K562 (cell line): Measurements from ENCODE around the gene GIGYF1. TPM values are rescaled to one million over a fixed set of nuclear protein-coding genes. Genes with fewer than 3 reads are reported as not detected.

Experiments
- CREBBP ChIP-seq: IDR thresholded peaks from one replicate; pipeline ENCODE4 v1.6.1; 2012; ENCODE audit warnings: low read depth, mild to moderate bottlenecking, control low read depth, inconsistent platforms, low read length
- MBD2 ChIP-seq: sonication (generic); IDR thresholded peaks from 2 replicates; pipeline ENCODE4 v1.6.1; 2016; ENCODE audit warnings: low read depth, borderline replicate concordance
- RBM22 ChIP-seq: fragments of 200-400 bp; formaldehyde crosslinking; IDR thresholded peaks from 2 replicates; pipeline ENCODE4 v1.6.1; 2018; ENCODE audit warnings: low read length, low read depth; ENCODE audit not compliant: poor library complexity, severe bottlenecking
- SLC30A9 ChIP-seq: fragments of 250-450 bp; sonication (Bioruptor Pico); IDR thresholded peaks from 2 replicates; pipeline ENCODE4 v1.8.0; 2022; ENCODE audit warnings: mild to moderate bottlenecking, moderate library complexity
- YY1 ChIP-seq, 3 experiments: IDR thresholded peaks; 2 replicates each; pipeline ENCODE4 v1.6.1; 2011; ENCODE audit warnings: low read length in 2 of 3, mild to moderate bottlenecking in 2 of 3, moderate library complexity in 2 of 3, borderline replicate concordance in 1 of 3, control low read depth in 1 of 3, low read depth in 1 of 3; ENCODE audit not compliant: insufficient read depth in 3 of 3, insufficient replicate concordance in 2 of 3, control insufficient read depth in 1 of 3, insufficient read length in 1 of 3; ENCODE audit errors: extremely low read depth in 1 of 3
- ZNF76 ChIP-seq: fragments of 250-450 bp; sonication (Bioruptor Pico); IDR thresholded peaks from 2 replicates; pipeline ENCODE4 v1.4.0; 2020; ENCODE audit warnings: mild to moderate bottlenecking, moderate library complexity, borderline replicate concordance
- polyA plus RNA-seq, 8 experiments: library from polyadenylated mRNA; depleted of rRNA in 4 of 8; stranded (reverse) in 5 of 8; unstranded in 3 of 8; fragments of >200 nt; fragmentation: Nextera tagmentation in 2 of 8; fragmentation: Illumina TruSeq in 1 of 8; extraction: Ambion mirVana in 2 of 8; extraction: Trizol in 1 of 8; gene quantifications; 2 replicates each; pipeline versions ENCODE4 v1.2.1 to v1.2.3, GENCODE V29; 2011 to 2014; ENCODE audit warnings: inconsistent platforms in 1 of 8, missing spikeins in 1 of 8
- total RNA-seq, 7 experiments: library from RNA; depleted of rRNA in 6 of 7; stranded (reverse); fragments of >200 nt in 6 of 7; fragmentation: Illumina TruSeq in 2 of 7; extraction: Trizol in 2 of 7; gene quantifications; 2 replicates each; pipeline versions ENCODE4 v1.2.1 to v1.2.3, GENCODE V29; 2011 to 2021; ENCODE audit warnings: low replicate concordance in 1 of 7
- TF ChIP-seq, protein P1 (sequence below), 2 experiments: fragments of 200-800 bp in 1 of 2; sonication (Bioruptor generic) in 1 of 2; sonication (generic) in 1 of 2; formaldehyde crosslinking in 1 of 2; IDR thresholded peaks in 1 of 2; conservative IDR thresholded peaks in 1 of 2; 2 replicates each; pipeline versions ENCODE4 v1.5.0 to v1.6.1; 2016 to 2020; ENCODE audit warnings: missing compliant biosample characterization in 1 of 2, missing genetic modification characterization in 1 of 2, missing genetic modification reagents in 1 of 2

The GIGYF1 gene
- total and polyA plus RNA-seq, 9 of the 15 experiments (the other 6 are each of a cell fraction or from before 2014, with no cell fraction given) = 0.56 to 76.2 (median 16.8) TPM

DNA sequence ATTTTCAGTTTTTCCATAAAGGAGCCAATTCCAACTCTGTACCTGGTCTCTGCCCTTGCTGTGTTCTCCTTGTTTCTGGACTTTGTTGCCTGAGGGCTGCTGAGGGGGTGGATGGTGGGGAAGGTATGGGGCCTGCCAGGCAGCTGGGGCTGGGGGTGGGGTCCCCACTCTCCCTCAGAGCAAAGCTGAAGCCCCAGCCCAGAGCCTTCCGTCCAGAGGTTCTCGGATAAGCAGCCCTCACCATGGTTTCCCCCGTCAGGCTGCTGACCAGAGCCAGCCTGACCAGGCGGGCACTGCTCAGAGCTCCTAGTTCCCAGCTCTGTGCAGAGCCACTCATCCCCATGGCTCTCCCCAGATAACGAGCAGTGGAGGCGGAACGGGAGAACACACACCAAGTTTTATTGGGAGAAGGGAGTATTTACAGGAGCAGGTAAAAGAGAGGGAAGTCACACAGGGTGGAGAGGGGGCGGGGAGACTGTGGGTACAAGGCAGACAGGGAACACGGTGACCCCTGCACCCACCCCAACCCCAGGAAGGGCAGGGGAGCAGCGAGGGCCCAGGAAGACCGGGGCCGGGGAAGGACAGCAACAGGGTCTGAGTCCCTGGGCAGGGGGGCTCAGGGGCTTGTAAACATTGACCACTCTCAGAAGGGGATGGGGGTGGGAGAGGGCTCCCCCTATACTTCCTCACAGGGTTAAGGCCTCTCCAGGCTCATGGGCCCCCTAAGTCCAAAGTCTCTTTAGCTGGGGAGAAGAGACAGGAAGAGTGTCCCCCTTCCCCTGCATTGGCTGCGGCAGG is 14.7 kb downstream of the GIGYF1 start (continued):
- TF ChIP-seq, protein P1, sequence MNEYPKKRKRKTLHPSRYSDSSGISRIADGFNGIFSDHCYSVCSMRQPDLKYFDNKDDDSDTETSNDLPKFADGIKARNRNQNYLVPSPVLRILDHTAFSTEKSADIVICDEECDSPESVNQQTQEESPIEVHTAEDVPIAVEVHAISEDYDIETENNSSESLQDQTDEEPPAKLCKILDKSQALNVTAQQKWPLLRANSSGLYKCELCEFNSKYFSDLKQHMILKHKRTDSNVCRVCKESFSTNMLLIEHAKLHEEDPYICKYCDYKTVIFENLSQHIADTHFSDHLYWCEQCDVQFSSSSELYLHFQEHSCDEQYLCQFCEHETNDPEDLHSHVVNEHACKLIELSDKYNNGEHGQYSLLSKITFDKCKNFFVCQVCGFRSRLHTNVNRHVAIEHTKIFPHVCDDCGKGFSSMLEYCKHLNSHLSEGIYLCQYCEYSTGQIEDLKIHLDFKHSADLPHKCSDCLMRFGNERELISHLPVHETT (CRISPR knock-in tag; conservative IDR thresholded peaks at IDR 0.05 in 1 of 2, IDR thresholded peaks at IDR 0.05 in 1 of 2) = 0 out of 4 replicates have a peak, but pooled peaks of 1 of the 2 experiments have one; percentile 21
- TF ChIP-seq SLC30A9 (CRISPR knock-in tag) = no peak
- TF ChIP-seq CREBBP = no peak
- peak; percentile 75 for TF ChIP-seq RBM22
- no peak for TF ChIP-seq YY1 (IDR thresholded peaks at IDR 0.05; ENCODE audit: borderline replicate concordance in 1 of 3, control insufficient read depth in 1 of 3, extremely low read depth in 1 of 3, insufficient read depth in 3 of 3, insufficient read length in 1 of 3, insufficient replicate concordance in 2 of 3, low read depth in 1 of 3, low read length in 2 of 3)
- TF ChIP-seq ZNF76 = no peak
- 0 out of 2 replicates have a peak, but pooled peaks have one; percentile 12 for TF ChIP-seq MBD2
